ENCODE measurements around the gene VSTM2A.

DNA sequence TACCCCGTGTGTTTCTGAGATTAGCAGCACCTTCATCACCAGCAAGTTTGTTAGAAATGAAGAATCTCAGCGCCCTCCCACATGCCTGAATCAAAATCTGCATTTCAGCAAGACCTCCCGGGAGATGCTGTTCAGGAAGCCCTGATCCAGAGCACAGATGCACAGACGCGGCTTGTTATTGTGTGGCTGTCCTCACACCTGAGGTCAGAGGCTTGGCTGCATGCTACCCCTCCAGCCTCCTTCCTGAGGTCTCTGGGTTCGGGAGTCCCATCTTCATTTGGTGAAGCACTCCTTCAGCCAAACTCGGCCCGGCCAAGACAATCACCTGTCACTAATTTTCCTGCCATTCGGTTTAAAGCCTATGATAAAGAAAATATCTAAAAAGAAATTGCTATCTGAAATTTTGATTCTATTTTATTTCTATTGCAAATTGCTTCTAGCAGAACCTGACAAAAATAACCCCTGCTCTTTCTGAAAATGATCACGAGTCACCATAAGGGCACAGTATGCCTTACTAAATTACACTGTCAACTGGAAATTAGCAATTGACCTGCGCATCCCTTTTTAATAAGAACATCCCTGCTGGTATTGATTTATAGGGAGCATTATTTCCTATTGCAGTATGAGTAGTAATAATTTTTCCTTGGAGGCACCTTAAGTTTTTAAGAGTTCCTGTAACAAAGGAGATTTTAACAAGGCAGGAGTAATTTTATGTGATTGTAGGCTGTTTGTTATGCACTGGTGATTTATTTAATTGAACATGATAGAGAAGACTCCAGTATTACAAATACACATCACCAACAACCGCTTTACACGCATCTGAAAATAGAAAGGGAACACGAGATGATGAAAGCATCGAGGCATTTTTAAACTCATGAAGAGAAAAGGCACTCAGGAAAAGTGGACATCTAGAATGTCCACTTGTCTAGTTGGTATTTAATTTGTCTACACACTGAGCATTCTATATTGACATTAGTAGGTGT, 49.5 kb downstream of the VSTM2A start:
- TF ChIP-seq, protein P1, sequence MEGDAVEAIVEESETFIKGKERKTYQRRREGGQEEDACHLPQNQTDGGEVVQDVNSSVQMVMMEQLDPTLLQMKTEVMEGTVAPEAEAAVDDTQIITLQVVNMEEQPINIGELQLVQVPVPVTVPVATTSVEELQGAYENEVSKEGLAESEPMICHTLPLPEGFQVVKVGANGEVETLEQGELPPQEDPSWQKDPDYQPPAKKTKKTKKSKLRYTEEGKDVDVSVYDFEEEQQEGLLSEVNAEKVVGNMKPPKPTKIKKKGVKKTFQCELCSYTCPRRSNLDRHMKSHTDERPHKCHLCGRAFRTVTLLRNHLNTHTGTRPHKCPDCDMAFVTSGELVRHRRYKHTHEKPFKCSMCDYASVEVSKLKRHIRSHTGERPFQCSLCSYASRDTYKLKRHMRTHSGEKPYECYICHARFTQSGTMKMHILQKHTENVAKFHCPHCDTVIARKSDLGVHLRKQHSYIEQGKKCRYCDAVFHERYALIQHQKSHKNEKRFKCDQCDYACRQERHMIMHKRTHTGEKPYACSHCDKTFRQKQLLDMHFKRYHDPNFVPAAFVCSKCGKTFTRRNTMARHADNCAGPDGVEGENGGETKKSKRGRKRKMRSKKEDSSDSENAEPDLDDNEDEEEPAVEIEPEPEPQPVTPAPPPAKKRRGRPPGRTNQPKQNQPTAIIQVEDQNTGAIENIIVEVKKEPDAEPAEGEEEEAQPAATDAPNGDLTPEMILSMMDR (IDR thresholded peaks at IDR 0.05): no peak
- no peak for TF ChIP-seq POLR2A (IDR thresholded peaks at IDR 0.05)

All from right lobe of liver (tissue), 4 donors.